Measurements from ENCODE around the gene LRATD1.

The LRATD1 gene

DNA sequence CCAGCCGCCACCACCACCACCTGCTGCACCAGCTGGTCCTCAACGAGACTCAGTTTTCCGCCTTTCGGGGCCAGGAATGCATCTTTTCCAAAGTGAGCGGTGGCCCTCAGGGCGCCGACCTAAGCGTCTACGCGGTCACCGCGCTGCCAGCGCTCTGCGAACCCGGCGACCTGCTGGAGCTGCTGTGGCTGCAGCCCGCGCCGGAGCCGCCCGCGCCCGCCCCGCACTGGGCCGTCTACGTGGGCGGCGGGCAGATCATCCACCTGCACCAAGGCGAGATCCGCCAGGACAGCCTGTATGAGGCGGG, 1.6 kb downstream of the LRATD1 start:
- no peak for DNase-seq

DNA sequence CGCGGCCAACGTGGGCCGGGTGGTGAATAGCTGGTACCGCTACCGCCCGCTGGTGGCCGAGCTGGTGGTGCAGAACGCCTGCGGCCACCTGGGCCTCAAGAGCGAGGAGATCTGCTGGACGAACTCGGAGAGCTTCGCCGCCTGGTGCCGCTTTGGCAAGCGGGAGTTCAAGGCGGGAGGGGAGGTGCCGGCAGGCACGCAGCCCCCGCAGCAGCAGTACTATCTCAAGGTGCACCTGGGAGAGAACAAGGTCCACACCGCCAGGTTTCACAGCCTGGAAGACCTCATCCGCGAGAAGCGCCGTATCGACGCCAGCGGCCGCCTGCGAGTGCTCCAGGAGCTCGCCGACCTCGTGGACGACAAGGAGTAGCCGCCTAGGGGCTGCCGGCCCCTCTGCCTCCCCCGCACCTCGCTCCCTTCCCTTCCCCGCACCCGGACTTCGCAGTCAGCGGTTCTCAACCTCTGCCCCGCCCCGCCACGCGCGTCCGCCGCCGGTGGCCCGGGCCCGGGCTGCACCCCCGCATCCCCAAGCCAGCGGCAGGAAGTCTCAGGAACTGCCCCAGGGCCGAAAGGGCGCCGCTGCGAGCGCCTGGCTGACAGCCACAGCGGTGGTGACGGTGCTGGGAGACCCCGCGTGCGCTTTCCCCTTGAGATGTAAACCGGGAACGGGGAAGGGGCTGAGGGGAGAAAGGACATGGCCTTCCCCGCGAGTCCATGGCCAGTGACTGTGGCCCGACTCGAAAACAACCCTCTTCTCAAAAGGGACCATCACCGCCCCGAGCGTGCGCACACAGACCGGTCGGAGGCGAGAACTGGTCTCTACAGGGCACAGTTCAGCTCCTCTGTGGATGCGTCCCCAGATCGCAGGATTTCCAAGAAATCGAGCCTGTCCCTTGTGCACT, 2.2 kb downstream of the LRATD1 start:
- peak; percentile 75 for DNase-seq

GRCh38 chr2:14635391-14635871, 2.9 kb downstream of the LRATD1 start:
- DNase-seq, result peak; percentile 60

- no peak for DNase-seq
Measured at GRCh38 chr2:14638488-14638887, 6.0 kb downstream of the LRATD1 start.

GRCh38 chr2:14641116-14641515, 8.6 kb downstream of the LRATD1 start:
- DNase-seq, result no peak

DNA sequence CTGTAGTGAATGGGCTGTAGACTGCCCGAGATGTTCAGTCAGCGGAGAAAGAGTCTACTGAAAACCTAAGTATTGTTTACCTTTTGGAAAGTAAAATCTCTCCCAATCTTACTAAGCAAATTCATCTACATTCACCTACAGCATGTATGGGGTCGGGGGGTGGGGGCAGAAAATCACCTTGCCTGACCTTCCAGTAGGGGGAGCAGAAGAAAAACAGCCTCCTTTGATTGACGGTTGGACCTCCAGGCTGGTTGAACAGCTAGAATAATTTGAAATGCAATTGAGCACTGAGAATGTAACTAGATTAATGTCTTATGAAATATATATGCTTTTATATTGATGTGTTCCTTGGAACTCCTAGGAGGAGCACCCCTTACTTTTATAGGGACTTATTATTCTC, 10.0 kb downstream of the LRATD1 start:
- no peak for DNase-seq

GRCh38 chr2:14647714-14648113, 15.2 kb downstream of the LRATD1 start:
- DNase-seq, result no peak

DNA sequence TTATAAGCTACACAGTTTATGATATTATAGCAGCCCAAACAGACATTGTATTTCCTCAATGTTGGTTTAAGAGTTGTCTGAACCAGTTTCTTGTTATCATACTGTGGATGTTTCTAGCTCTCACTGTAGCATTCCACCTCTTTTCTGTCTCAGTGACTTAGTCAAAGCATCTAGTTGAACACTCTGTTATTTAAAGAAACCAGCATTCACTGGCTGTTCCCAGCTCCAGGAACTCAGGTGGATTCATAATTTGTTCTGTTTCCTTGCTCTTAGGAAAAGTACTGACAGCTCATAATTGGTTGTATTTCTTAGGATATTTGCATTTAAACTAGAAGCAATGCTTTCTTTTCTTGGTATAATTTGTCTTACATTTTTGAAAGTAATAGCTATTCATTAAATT, 17.5 kb downstream of the LRATD1 start:
- no peak for DNase-seq

DNA sequence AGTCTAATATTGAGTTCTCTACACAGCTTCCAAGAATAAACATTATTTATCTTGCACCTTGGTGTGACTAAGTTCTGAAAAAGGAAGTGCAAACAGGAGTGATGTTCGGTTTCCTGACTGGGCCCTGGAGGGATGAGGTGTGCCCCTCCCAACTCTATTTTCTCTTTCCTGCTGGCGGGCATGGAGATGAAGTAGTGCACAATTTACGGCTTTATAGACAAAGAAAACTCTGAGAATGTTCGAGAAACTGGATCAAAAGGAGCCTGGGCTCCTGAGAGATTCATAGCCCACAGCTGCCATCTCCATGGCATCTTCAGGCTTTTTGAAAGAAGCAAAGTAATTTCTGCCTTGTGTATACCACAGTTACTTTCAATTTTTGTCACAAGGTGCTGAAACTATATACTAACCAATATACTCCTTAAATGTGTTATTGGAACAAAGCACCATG, 22.3 kb downstream of the LRATD1 start:
- no peak for DNase-seq

DNA sequence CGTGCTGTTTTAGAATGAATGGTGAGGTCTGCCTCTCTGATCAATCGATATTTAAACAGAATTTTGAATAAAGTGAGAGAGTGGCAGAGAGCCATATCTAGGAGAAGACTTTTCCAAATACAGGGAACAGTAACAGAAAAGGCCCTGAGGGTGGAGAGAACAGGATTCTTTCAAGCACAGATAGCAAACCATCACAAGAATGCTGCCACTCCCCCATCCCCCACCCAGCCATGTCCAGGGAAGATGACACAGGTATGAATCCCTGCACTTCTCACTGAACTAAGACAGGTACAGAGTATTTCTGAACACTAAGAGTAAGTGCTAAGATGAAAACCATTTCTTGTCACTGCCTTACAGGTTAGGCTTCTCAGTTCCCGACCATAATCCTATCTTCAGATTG, 23.6 kb downstream of the LRATD1 start:
- no peak for DNase-seq

- no peak for DNase-seq
Measured at GRCh38 chr2:14661163-14661562, 28.6 kb downstream of the LRATD1 start.

DNA sequence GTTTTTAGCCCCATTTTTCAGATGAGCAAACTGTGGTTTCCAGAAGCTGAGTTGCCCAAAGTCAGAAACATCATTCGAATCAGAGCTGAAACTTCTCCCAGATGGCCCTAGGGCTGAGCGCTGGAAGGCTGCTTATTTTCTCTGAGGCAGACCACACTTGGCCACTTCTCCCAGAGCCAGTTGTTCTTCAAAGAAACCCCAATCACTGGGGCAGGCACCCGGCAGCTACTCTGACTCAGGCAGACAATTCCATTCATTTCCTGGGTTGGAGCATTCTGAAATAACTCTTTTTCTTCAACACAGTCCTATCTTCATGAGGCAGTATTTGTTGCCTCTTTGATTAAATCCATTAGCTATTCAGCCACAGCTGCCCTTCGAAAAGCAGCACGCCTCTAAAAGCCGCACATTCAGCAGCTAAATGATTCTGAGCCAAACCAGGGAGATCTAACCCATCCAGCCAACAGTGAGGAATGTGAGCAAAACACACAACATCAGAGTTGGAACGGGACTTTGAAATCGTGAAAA, 40.9 kb downstream of the LRATD1 start:
- DNase-seq, result no peak

DNA sequence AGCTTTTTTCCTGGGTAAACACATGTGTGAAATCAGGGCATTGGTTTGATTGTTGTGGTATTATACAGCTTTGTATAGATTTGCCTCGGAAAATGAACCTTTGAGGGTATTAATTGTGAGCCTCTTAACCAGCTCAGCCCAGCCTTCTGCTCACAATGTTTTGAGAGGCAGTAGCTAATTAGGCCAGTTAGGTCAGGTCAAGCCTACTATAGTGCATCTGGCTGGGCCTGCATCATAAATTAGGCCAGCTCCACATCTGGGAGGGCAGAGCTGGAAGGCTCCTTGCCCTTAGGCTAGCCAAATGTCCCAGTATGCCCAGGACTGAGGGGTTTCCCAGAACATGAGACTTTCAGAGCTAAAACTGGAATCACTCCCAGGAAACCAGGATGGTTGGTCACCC, 43.0 kb downstream of the LRATD1 start:
- DNase-seq, result no peak

DNA sequence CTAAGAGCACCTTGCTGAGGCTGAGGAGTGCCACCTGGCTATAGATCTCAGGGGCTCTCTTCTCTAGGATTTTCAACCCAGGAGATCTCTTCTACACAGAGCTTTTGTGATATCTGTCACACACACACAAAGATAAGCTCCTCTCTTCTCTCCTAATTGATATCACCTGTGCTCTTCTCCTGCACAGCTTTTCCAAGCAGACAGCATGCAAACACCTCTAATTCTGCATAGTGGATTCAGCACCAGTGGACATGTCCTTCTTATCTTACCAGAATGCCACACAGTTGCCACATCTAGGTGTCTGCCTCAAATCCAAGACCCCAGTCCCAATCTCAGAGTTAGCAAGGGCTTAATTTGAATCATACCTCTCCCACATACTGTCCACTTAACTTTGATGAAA, 43.9 kb downstream of the LRATD1 start:
- no peak for DNase-seq

DNA sequence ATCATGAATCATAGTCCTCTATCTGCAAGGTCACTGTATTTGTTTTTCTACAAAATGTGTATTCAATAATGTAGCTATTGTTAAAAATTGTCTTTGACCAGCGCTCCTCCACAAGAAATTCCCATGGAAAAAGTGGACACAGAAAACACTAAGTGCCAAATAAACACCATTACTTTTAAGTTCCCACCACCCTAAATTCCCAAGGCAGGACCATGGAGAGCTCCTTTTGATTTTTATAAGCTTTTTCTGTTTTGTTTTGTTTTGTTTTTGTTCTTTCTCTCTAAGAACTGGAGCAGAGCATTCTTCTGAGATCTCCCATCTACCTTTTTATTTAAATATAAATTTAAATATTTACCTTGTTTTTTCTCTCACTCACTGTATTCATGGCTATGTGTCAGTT, 44.5 kb downstream of the LRATD1 start:
- DNase-seq, result no peak

DNA sequence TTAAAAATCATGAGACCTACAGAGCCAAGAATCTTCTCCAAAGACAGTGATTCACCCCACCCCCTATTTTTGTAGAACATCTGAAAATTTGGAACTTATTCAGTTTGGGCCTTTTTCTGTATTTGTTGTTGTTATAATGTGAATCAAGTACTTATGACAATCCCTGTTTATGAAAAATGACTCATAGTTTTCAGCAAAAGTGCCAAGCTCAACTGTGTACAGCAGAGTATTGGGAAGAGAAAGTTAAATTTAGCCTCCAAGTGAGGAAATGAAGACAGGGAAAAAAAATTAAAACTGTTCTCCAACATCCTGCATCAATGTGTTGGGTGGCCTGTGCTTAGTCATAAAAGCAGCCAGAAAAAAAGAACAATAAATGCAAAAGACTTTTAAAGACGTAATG, 46.2 kb downstream of the LRATD1 start:
- DNase-seq, result no peak

DNA sequence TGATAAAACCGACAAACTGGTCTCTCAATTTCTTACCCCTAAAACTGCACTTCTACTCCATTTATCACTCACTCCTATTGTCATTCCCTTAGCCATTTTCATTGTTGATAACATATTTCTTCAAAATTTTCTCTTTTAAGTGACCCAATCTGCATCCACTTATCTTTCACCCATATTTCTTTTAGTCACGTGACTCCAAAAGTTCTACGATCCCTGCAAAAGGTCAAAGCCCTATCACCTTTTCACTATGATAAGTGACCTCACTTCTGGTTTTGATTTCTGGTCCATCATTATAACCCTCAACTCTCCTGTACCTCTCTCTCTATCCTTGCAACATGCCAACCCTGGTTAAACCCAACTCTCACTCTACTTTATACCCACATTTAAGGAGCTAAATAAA, 49.1 kb downstream of the LRATD1 start:
- no peak for DNase-seq
